GM23338 (cell line): Measurements from ENCODE around the gene NOX1. TPM values are rescaled to one million over a fixed set of nuclear protein-coding genes. Genes with fewer than 3 reads are reported as not detected.

ENCODE experiments used
- ATAC-seq: fragments of 200-7000 bp; cut with Tn5 transposase; 3 replicates; pipeline ENCODE4 v1.9.1; 2020
- DNase-seq: peaks from one replicate; pipeline ENCODE4 v3.0.0-alpha.2; 2015; ENCODE audit warnings: low spot score
- H2AFZ ChIP-seq: fragments of 200-600 bp; sonication (generic); 2 replicates; pipeline ENCODE4 v1.8.0; 2016; ENCODE audit warnings: antibody characterized with exemption, mild to moderate bottlenecking, moderate library complexity
- H3F3A ChIP-seq: fragments of 200-600 bp; sonication (generic); replicated peaks from 2 replicates; pipeline ENCODE4 v1.8.0; 2017; ENCODE audit warnings: antibody characterized with exemption, mixed run types, low read depth
- H3K27ac ChIP-seq: fragments of 200-600 bp; sonication (generic); 2 replicates; pipeline ENCODE4 v1.6.1; 2016; ENCODE audit warnings: low read depth
- H3K27me3 ChIP-seq: fragments of 200-600 bp; sonication (generic); 2 replicates; pipeline ENCODE4 v1.8.0; 2016; ENCODE audit warnings: mild to moderate bottlenecking, mixed run types, moderate library complexity; ENCODE audit not compliant: insufficient read depth
- H3K36me3 ChIP-seq: fragments of 200-600 bp; sonication (generic); 2 replicates; pipeline ENCODE4 v1.8.0; 2016; ENCODE audit warnings: mild to moderate bottlenecking; ENCODE audit not compliant: insufficient read depth
- H3K4me1 ChIP-seq: fragments of 200-600 bp; sonication (generic); 2 replicates; pipeline ENCODE4 v1.8.0; 2016; ENCODE audit warnings: mild to moderate bottlenecking, moderate library complexity; ENCODE audit not compliant: insufficient read depth
- H3K4me2 ChIP-seq: fragments of 200-600 bp; sonication (generic); 2 replicates; pipeline ENCODE4 v1.7.1; 2017; ENCODE audit warnings: mixed run types
- H3K4me3 ChIP-seq: fragments of 200-600 bp; sonication (generic); 2 replicates; pipeline ENCODE4 v1.6.1; 2016; ENCODE audit warnings: mixed run types
- H3K79me2 ChIP-seq: fragments of 200-600 bp; sonication (generic); replicated peaks from 2 replicates; pipeline ENCODE4 v1.8.0; 2017; ENCODE audit warnings: mild to moderate bottlenecking; ENCODE audit not compliant: insufficient read depth
- H3K9me2 ChIP-seq: fragments of 200-600 bp; sonication (generic); 2 replicates; pipeline ENCODE4 v1.8.0; 2017; ENCODE audit not compliant: insufficient read depth
- H4K20me1 ChIP-seq: fragments of 200-600 bp; sonication (generic); replicated peaks from 2 replicates; pipeline ENCODE4 v1.8.0; 2017; ENCODE audit warnings: mild to moderate bottlenecking; ENCODE audit not compliant: insufficient read depth
- H3K27ac Mint-ChIP-seq: 2 replicates; pipeline ENCODE4 v1.8.0; 2020; ENCODE audit warnings: inconsistent platforms, mild to moderate bottlenecking, moderate library complexity, mixed read lengths
- H3K27me3 Mint-ChIP-seq: 3 replicates; pipeline ENCODE4 v1.8.0; 2022; ENCODE audit warnings: low read depth, mild to moderate bottlenecking, moderate library complexity, mixed read lengths, inconsistent platforms; ENCODE audit not compliant: insufficient read depth, poor library complexity
- H3K36me3 Mint-ChIP-seq: 3 replicates; pipeline ENCODE4 v1.8.0; 2021; ENCODE audit warnings: low read depth, mild to moderate bottlenecking, inconsistent platforms, moderate library complexity, mixed read lengths
- H3K4me1 Mint-ChIP-seq: 3 replicates; pipeline ENCODE4 v1.8.0; 2020; ENCODE audit warnings: mild to moderate bottlenecking, inconsistent platforms, mixed read lengths
- H3K4me3 Mint-ChIP-seq: 3 replicates; pipeline ENCODE4 v1.8.0; 2021; ENCODE audit warnings: moderate library complexity, mild to moderate bottlenecking, inconsistent platforms, mixed read lengths
- H3K9me3 Mint-ChIP-seq: 3 replicates; pipeline ENCODE4 v1.8.0; 2020; ENCODE audit warnings: moderate library complexity, mild to moderate bottlenecking, inconsistent platforms, mixed read lengths
- CREB1 ChIP-seq: fragments of 250-450 bp; sonication (Bioruptor Pico); IDR thresholded peaks from 2 replicates; pipeline ENCODE4 v1.5.0; 2020; ENCODE audit warnings: low read depth, mild to moderate bottlenecking, moderate library complexity
- EZH2 ChIP-seq: fragments of 200-600 bp; sonication (generic); IDR thresholded peaks from one replicate; pipeline ENCODE4 v1.8.0; 2017; ENCODE audit warnings: antibody characterized with exemption, mild to moderate bottlenecking, low read depth; ENCODE audit not compliant: unreplicated experiment
- EZH2phosphoT487 ChIP-seq: fragments of 200-600 bp; sonication (generic); IDR thresholded peaks from one replicate; pipeline ENCODE4 v1.8.1; 2018; ENCODE audit warnings: antibody characterized with exemption; ENCODE audit not compliant: unreplicated experiment
- JUNB ChIP-seq: IDR thresholded peaks from one replicate; pipeline ENCODE4 v1.6.1; 2016; ENCODE audit warnings: antibody characterized with exemption; ENCODE audit not compliant: unreplicated experiment
- NANOG ChIP-seq: IDR thresholded peaks from 2 replicates; pipeline ENCODE4 v1.6.1; 2016; ENCODE audit warnings: antibody characterized with exemption, borderline replicate concordance
- POLR2AphosphoS5 ChIP-seq: IDR thresholded peaks from 2 replicates; pipeline ENCODE4 v1.6.1; 2016; ENCODE audit warnings: antibody characterized with exemption, low read depth
- STAT1 ChIP-seq: IDR thresholded peaks from one replicate; pipeline ENCODE4 v1.6.1; 2016; ENCODE audit warnings: antibody characterized with exemption; ENCODE audit not compliant: unreplicated experiment
- ZNF114 ChIP-seq: fragments of 250-450 bp; sonication (Bioruptor Pico); IDR thresholded peaks from 2 replicates; pipeline ENCODE4 v1.5.0; 2020; ENCODE audit warnings: mild to moderate bottlenecking, moderate library complexity
- ZNF331 ChIP-seq: fragments of 250-450 bp; sonication (Bioruptor Pico); IDR thresholded peaks from 2 replicates; pipeline ENCODE4 v1.5.0; 2020; ENCODE audit warnings: low read depth, mild to moderate bottlenecking, moderate library complexity
- polyA plus RNA-seq: library from polyadenylated mRNA; unstranded; fragments of >200 nt; fragmentation: Nextera tagmentation; extraction: Ambion mirVana; gene quantifications from 2 replicates; pipeline ENCODE4 v1.2.1, GENCODE V29; 2016
- total RNA-seq: library from RNA; depleted of rRNA; stranded (reverse); fragments of >200 nt; shearing (Covaris generic); gene quantifications from 2 replicates; pipeline ENCODE4 v1.2.3, GENCODE V29; 2014
- TF ChIP-seq, protein P1 (sequence below), 2 experiments: fragments of 200-600 bp in 1 of 2; sonication (generic) in 1 of 2; conservative IDR thresholded peaks; 2 replicates each; pipeline versions ENCODE4 v1.5.1 to v1.6.1; 2016 to 2017; ENCODE audit warnings: antibody characterized with exemption in 2 of 2, low read depth in 2 of 2, mild to moderate bottlenecking in 2 of 2, moderate library complexity in 1 of 2
- TF ChIP-seq, protein P2 (sequence below): IDR thresholded peaks from 2 replicates; pipeline ENCODE4 v1.6.1; 2016; ENCODE audit warnings: antibody characterized with exemption
- TF ChIP-seq, protein P3 (sequence below): IDR thresholded peaks from one replicate; pipeline ENCODE4 v1.6.1; 2018; ENCODE audit warnings: antibody characterized with exemption; ENCODE audit not compliant: unreplicated experiment
- TF ChIP-seq, protein P4 (sequence below): fragments of 250-450 bp; sonication (Bioruptor Pico); IDR thresholded peaks from 2 replicates; pipeline ENCODE4 v1.5.0; 2020; ENCODE audit warnings: mild to moderate bottlenecking, moderate library complexity

The NOX1 gene
- total and polyA plus RNA-seq, 2 experiments from 2014 or later: 0.31 TPM; not detected in 1

GRCh38 chrX:100883654-100884053 lies 9.5 kb upstream of the NOX1 start (continued):
- TF ChIP-seq, protein P1, sequence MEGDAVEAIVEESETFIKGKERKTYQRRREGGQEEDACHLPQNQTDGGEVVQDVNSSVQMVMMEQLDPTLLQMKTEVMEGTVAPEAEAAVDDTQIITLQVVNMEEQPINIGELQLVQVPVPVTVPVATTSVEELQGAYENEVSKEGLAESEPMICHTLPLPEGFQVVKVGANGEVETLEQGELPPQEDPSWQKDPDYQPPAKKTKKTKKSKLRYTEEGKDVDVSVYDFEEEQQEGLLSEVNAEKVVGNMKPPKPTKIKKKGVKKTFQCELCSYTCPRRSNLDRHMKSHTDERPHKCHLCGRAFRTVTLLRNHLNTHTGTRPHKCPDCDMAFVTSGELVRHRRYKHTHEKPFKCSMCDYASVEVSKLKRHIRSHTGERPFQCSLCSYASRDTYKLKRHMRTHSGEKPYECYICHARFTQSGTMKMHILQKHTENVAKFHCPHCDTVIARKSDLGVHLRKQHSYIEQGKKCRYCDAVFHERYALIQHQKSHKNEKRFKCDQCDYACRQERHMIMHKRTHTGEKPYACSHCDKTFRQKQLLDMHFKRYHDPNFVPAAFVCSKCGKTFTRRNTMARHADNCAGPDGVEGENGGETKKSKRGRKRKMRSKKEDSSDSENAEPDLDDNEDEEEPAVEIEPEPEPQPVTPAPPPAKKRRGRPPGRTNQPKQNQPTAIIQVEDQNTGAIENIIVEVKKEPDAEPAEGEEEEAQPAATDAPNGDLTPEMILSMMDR (conservative IDR thresholded peaks at IDR 0.05; ENCODE audit: low read depth in 2 of 2): no peak
- no peak for TF ChIP-seq ZNF331 (CRISPR knock-in tag)

DNA sequence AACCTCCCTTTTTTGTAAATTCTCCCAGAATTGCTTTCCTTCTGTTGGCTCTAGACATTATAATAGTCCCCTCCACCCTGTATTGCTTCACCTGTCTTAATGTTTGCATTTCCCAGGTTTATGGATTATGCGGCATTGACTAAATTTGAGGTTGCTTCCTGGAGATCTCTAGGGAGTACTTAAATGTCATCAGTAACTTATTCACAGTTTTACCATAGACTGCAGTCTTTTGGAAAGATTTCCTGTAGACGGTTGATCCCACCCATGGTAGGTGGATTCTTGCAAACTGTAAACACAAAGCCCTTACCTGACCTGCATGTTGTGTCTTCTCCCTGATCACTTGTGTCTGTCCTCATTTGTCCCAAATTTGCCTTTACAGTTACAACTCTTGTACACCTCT lies 6.2 kb upstream of the NOX1 start:
- ATAC-seq (no peak), DNase-seq (no peak)
- Histone ChIP-seq H4K20me1 (no peaks in the 10 kb centered on the region), H3F3A (no peaks in the 10 kb centered on the region), H3K4me3 (no peak overlapping the region), H3K27ac (no peak overlapping the region), H3K27me3 (no peaks in the 10 kb centered on the region), H3K4me1 (no peaks in the 10 kb centered on the region), H3K4me2 (no peak overlapping the region), H3K79me2 (no peaks in the 10 kb centered on the region), H3K36me3 (no peaks in the 10 kb centered on the region), H2AFZ (no peak overlapping the region), H3K9me2 (no peaks in the 10 kb centered on the region)
- Mint-ChIP-seq H3K9me3 (no peaks in the 10 kb centered on the region), H3K4me1 (peaks cover 3% of the 10 kb centered on the region; the same call in 2 of the 3 replicates), H3K27ac (no peak overlapping the region), H3K36me3 (no peaks in the 10 kb centered on the region), H3K27me3 (no peaks in the 10 kb centered on the region), H3K4me3 (no peak overlapping the region)
- TF ChIP-seq, protein P2, sequence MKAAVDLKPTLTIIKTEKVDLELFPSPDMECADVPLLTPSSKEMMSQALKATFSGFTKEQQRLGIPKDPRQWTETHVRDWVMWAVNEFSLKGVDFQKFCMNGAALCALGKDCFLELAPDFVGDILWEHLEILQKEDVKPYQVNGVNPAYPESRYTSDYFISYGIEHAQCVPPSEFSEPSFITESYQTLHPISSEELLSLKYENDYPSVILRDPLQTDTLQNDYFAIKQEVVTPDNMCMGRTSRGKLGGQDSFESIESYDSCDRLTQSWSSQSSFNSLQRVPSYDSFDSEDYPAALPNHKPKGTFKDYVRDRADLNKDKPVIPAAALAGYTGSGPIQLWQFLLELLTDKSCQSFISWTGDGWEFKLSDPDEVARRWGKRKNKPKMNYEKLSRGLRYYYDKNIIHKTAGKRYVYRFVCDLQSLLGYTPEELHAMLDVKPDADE: no peak
- TF ChIP-seq NANOG (no peak), CREB1 (CRISPR knock-in tag) (no peak), EZH2 (no peak), POLR2AphosphoS5 (no peak), ZNF114 (CRISPR knock-in tag) (no peak), JUNB (no peak), EZH2phosphoT487 (no peak), ZNF331 (CRISPR knock-in tag) (no peak), STAT1 (no peak)
- TF ChIP-seq, protein P3, sequence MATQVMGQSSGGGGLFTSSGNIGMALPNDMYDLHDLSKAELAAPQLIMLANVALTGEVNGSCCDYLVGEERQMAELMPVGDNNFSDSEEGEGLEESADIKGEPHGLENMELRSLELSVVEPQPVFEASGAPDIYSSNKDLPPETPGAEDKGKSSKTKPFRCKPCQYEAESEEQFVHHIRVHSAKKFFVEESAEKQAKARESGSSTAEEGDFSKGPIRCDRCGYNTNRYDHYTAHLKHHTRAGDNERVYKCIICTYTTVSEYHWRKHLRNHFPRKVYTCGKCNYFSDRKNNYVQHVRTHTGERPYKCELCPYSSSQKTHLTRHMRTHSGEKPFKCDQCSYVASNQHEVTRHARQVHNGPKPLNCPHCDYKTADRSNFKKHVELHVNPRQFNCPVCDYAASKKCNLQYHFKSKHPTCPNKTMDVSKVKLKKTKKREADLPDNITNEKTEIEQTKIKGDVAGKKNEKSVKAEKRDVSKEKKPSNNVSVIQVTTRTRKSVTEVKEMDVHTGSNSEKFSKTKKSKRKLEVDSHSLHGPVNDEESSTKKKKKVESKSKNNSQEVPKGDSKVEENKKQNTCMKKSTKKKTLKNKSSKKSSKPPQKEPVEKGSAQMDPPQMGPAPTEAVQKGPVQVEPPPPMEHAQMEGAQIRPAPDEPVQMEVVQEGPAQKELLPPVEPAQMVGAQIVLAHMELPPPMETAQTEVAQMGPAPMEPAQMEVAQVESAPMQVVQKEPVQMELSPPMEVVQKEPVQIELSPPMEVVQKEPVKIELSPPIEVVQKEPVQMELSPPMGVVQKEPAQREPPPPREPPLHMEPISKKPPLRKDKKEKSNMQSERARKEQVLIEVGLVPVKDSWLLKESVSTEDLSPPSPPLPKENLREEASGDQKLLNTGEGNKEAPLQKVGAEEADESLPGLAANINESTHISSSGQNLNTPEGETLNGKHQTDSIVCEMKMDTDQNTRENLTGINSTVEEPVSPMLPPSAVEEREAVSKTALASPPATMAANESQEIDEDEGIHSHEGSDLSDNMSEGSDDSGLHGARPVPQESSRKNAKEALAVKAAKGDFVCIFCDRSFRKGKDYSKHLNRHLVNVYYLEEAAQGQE: no peak
- TF ChIP-seq, protein P4, sequence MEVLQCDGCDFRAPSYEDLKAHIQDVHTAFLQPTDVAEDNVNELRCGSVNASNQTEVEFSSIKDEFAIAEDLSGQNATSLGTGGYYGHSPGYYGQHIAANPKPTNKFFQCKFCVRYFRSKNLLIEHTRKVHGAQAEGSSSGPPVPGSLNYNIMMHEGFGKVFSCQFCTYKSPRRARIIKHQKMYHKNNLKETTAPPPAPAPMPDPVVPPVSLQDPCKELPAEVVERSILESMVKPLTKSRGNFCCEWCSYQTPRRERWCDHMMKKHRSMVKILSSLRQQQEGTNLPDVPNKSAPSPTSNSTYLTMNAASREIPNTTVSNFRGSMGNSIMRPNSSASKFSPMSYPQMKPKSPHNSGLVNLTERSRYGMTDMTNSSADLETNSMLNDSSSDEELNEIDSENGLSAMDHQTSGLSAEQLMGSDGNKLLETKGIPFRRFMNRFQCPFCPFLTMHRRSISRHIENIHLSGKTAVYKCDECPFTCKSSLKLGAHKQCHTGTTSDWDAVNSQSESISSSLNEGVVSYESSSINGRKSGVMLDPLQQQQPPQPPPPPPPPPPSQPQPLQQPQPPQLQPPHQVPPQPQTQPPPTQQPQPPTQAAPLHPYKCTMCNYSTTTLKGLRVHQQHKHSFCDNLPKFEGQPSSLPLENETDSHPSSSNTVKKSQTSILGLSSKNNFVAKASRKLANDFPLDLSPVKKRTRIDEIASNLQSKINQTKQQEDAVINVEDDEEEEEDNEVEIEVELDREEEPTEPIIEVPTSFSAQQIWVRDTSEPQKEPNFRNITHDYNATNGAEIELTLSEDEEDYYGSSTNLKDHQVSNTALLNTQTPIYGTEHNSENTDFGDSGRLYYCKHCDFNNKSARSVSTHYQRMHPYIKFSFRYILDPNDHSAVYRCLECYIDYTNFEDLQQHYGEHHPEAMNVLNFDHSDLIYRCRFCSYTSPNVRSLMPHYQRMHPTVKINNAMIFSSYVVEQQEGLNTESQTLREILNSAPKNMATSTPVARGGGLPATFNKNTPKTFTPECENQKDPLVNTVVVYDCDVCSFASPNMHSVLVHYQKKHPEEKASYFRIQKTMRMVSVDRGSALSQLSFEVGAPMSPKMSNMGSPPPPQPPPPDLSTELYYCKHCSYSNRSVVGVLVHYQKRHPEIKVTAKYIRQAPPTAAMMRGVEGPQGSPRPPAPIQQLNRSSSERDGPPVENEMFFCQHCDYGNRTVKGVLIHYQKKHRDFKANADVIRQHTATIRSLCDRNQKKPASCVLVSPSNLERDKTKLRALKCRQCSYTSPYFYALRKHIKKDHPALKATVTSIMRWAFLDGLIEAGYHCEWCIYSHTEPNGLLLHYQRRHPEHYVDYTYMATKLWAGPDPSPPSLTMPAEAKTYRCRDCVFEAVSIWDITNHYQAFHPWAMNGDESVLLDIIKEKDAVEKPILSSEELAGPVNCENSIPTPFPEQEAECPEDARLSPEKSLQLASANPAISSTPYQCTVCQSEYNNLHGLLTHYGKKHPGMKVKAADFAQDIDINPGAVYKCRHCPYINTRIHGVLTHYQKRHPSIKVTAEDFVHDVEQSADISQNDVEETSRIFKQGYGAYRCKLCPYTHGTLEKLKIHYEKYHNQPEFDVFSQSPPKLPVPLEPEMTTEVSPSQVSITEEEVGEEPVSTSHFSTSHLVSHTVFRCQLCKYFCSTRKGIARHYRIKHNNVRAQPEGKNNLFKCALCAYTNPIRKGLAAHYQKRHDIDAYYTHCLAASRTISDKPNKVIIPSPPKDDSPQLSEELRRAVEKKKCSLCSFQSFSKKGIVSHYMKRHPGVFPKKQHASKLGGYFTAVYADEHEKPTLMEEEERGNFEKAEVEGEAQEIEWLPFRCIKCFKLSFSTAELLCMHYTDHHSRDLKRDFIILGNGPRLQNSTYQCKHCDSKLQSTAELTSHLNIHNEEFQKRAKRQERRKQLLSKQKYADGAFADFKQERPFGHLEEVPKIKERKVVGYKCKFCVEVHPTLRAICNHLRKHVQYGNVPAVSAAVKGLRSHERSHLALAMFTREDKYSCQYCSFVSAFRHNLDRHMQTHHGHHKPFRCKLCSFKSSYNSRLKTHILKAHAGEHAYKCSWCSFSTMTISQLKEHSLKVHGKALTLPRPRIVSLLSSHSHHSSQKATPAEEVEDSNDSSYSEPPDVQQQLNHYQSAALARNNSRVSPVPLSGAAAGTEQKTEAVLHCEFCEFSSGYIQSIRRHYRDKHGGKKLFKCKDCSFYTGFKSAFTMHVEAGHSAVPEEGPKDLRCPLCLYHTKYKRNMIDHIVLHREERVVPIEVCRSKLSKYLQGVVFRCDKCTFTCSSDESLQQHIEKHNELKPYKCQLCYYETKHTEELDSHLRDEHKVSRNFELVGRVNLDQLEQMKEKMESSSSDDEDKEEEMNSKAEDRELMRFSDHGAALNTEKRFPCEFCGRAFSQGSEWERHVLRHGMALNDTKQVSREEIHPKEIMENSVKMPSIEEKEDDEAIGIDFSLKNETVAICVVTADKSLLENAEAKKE: no peak
